ENCODE measurements around the gene BRD3. TPM values are rescaled to one million over a fixed set of nuclear protein-coding genes. Genes with fewer than 3 reads are reported as not detected.
A peak's percentile ranks its signal among the peaks of the same experiment; 100 is the strongest.

The BRD3 gene
- total RNA-seq, 1 experiment from 2014 or later = 40.7 TPM

GRCh38 chr9:134025606-134026541, 42.0 kb downstream of the BRD3 start:
- TF ChIP-seq ZFX (IDR thresholded peaks at IDR 0.05) (peak; percentile 68; the same call in 1 of the 2 replicates), REST (IDR thresholded peaks at IDR 0.05; ENCODE audit: low read depth) (no peak), TCF7L2 (IDR thresholded peaks at IDR 0.05; ENCODE audit: borderline replicate concordance, extremely low read depth, insufficient read depth, insufficient read length) (peak; percentile 77), EZH2phosphoT487 (IDR thresholded peaks at IDR 0.05; ENCODE audit: borderline replicate concordance) (no peak), CTCF (IDR thresholded peaks at IDR 0.05 in 2 of 3, conservative IDR thresholded peaks at IDR 0.05 in 1 of 3; ENCODE audit: borderline replicate concordance in 1 of 3, insufficient read depth in 1 of 3, low read depth in 2 of 3, low read length in 2 of 3) (0 out of 6 replicates have a peak, but pooled peaks of 1 of the 3 experiments have one; percentile 8), YY1 (IDR thresholded peaks at IDR 0.05; ENCODE audit: extremely low read depth, insufficient replicate concordance, low read depth, low read length) (no peak), ELF1 (IDR thresholded peaks at IDR 0.05; ENCODE audit: borderline replicate concordance, low read depth) (no peak), RAD21 (IDR thresholded peaks at IDR 0.05; ENCODE audit: low read depth) (no peak)
- Histone ChIP-seq H3K9ac (ENCODE audit: low read length) (peak overlapping the region; percentile 68), H3K9me2 (ENCODE audit: insufficient read depth) (no peaks in the 10 kb centered on the region), H2AFZ (ENCODE audit: low read depth, low read length, poor library complexity, severe bottlenecking) (no peak overlapping the region), H3K79me2 (ENCODE audit: insufficient read depth, low read length) (no peaks in the 10 kb centered on the region; the same call in 1 of the 2 replicates), H3K4me2 (ENCODE audit: low read length) (peak overlapping the region; percentile 87), H3K27me3 (ENCODE audit: insufficient read depth, low read length) (no peaks in the 10 kb centered on the region), H3K4me1 (ENCODE audit: control insufficient read depth in 1 of 2, insufficient read depth in 2 of 2, low read length in 2 of 2) (peaks cover 3 to 17% of the 10 kb centered on the region in 2 experiments; a peak in 3 of 4 replicates), H4K20me1 (ENCODE audit: insufficient read depth) (no peaks in the 10 kb centered on the region), H3K4me3 (replicated peaks in 1 of 2; ENCODE audit: low read depth in 1 of 2, low read length in 2 of 2) (peak overlapping the region; percentile 70 to 73), H3K9me3 (ENCODE audit: control insufficient read depth in 1 of 2, insufficient read depth in 1 of 2, low read depth in 1 of 2, low read length in 2 of 2) (no peaks in the 10 kb centered on the region), H3K27ac (ENCODE audit: low read depth, low read length) (peak overlapping the region; percentile 50), H3K36me3 (ENCODE audit: control insufficient read depth in 1 of 2, insufficient read depth in 2 of 2, low read length in 2 of 2) (peaks cover 0 to 4% of the 10 kb centered on the region in 2 experiments; a peak in 2 of 4 replicates)
- DNase-seq (ENCODE audit: low read depth, low spot score) (no peak), ATAC-seq (peak; percentile 22)
- ChIA-PET RAD21 (ENCODE audit: low non-redundant PET in 1 of 2, low total read pairs in 2 of 2, uncharacterized antibody in 2 of 2, unreplicated experiment in 2 of 2) (interaction anchor here in 1 of 2 experiments (0.6 to 1.5 kb wide), 2 partner anchors 31 to 32 kb away, joined by 3 to 7 read pairs; no protein-coding TSS in a partner anchor), POLR2A (interaction anchor here (1.2 kb wide), 1 partner anchor 32 kb away, joined by 9 read pairs; no protein-coding TSS in a partner anchor), CTCF (interaction anchor here (1.0 to 2.7 kb wide), 3 partner anchors 31 to 283 kb away, joined by 3 to 27 read pairs (median 5); no protein-coding TSS in a partner anchor)
- intact Hi-C loops (cut with micrococcal nuclease) = loop anchor here (1.0 kb wide), 2 partner anchors 33 to 41 kb away; no protein-coding TSS in a partner anchor
- BruUV-seq (replicated peaks) = no TSS peak

All from HCT116 (cell line).